Keratinocyte (primary cell): ENCODE measurements around the gene NUDT6. TPM values are rescaled to one million over a fixed set of nuclear protein-coding genes. Genes with fewer than 3 reads are reported as not detected.

Source experiments
- DNase-seq: peaks from one replicate; pipeline ENCODE4 v3.0.0-alpha.2; 2011; ENCODE audit warnings: low read depth, missing footprints, low spot score
- FAIRE-seq: peaks from 2 replicates; lab custom pipeline; 2011; peaks lifted over from hg19 to GRCh38; lab: Jason Lieb, UNC
- H2AFZ ChIP-seq: 2 replicates; pipeline ENCODE4 v1.6.0; 2012; ENCODE audit warnings: low read length, control low read depth, inconsistent platforms; ENCODE audit not compliant: control insufficient read depth
- H3K27ac ChIP-seq: 2 replicates; pipeline ENCODE4 v1.5.1; 2011; ENCODE audit warnings: low read length; ENCODE audit not compliant: control insufficient read depth, insufficient read depth
- H3K27me3 ChIP-seq: 3 replicates; pipeline ENCODE4 v1.6.0; 2011; ENCODE audit warnings: low read length; ENCODE audit not compliant: control insufficient read depth, insufficient read depth; ENCODE audit errors: extremely low read depth
- H3K36me3 ChIP-seq, 2 experiments: 2 replicates in 1 of 2; 3 replicates in 1 of 2; pipeline ENCODE4 v1.5.1; 2011; ENCODE audit warnings: low read length in 2 of 2, mild to moderate bottlenecking in 1 of 2; ENCODE audit not compliant: control insufficient read depth in 2 of 2, insufficient read depth in 2 of 2; ENCODE audit errors: extremely low read depth in 1 of 2
- H3K4me1 ChIP-seq: 3 replicates; pipeline ENCODE4 v1.5.1; 2011; ENCODE audit warnings: low read length; ENCODE audit not compliant: control insufficient read depth, insufficient read depth; ENCODE audit errors: extremely low read depth
- H3K4me2 ChIP-seq: 3 replicates; pipeline ENCODE4 v1.6.0; 2011; ENCODE audit warnings: low read depth, low read length; ENCODE audit not compliant: control insufficient read depth, insufficient read depth; ENCODE audit errors: extremely low read depth
- H3K4me3 ChIP-seq, 3 experiments: fragments of 200-600 bp in 1 of 3; sonication (generic) in 1 of 3; 2 replicates in 2 of 3; 3 replicates in 1 of 3; pipeline ENCODE4 v1.5.1; 2011 to 2016; ENCODE audit warnings: low read length in 3 of 3, mild to moderate bottlenecking in 3 of 3, control low read depth in 2 of 3, inconsistent platforms in 1 of 3, low read depth in 1 of 3, mixed read lengths in 1 of 3, mixed run types in 1 of 3, moderate library complexity in 1 of 3; ENCODE audit not compliant: control insufficient read depth in 2 of 3, insufficient read depth in 2 of 3; ENCODE audit errors: extremely low read depth in 1 of 3
- H3K79me2 ChIP-seq: 2 replicates; pipeline ENCODE4 v1.6.0; 2012; ENCODE audit warnings: low read length; ENCODE audit not compliant: control insufficient read depth, insufficient read depth
- H3K9ac ChIP-seq: 3 replicates; pipeline ENCODE4 v1.6.0; 2011; ENCODE audit warnings: low read length; ENCODE audit not compliant: control insufficient read depth, insufficient read depth; ENCODE audit errors: extremely low read depth
- H3K9me1 ChIP-seq: 3 replicates; pipeline ENCODE4 v1.6.0; 2011; ENCODE audit warnings: low read length; ENCODE audit not compliant: control insufficient read depth, insufficient read depth; ENCODE audit errors: extremely low read depth
- H3K9me3 ChIP-seq: 2 replicates; pipeline ENCODE4 v1.5.1; 2012; ENCODE audit warnings: low read depth, low read length; ENCODE audit not compliant: control insufficient read depth
- H4K20me1 ChIP-seq: 3 replicates; pipeline ENCODE4 v1.6.0; 2011; ENCODE audit warnings: low read length; ENCODE audit not compliant: control insufficient read depth, insufficient read depth; ENCODE audit errors: extremely low read depth
- EZH2 ChIP-seq: IDR thresholded peaks from one replicate; pipeline ENCODE4 v1.6.1; 2012; ENCODE audit warnings: inconsistent platforms, mild to moderate bottlenecking, low read length, moderate library complexity
- dilution Hi-C: fragments of 300-500 bp; cut with MboI; formaldehyde crosslinking; loops from one replicate; pipeline ENCODE4 v1.7.0; 2020; ENCODE audit warnings: low sequenced_read_pairs; ENCODE audit not compliant: extremely low pct_ligation_motif_present
- polyA plus RNA-seq, 5 experiments: library from polyadenylated mRNA; depleted of rRNA in 3 of 5; stranded (reverse) in 3 of 5; stranded (forward) in 1 of 5; unstranded in 1 of 5; fragments of >200 nt; gene quantifications; 1 replicate in 1 of 5; 2 replicates in 3 of 5; 3 replicates in 1 of 5; pipeline versions ENCODE4 v1.2.1 to v1.2.3, GENCODE V29; 2011 to 2012; ENCODE audit warnings: missing spikeins in 2 of 5, low read depth in 1 of 5, low replicate concordance in 1 of 5
- TF ChIP-seq, protein P1 (sequence below), 3 experiments: IDR thresholded peaks in 1 of 3; conservative IDR thresholded peaks in 1 of 3; optimal IDR thresholded peaks in 1 of 3; 2 replicates in 2 of 3; 3 replicates in 1 of 3; pipeline versions ENCODE3 to v1.5.1; 2011; ENCODE audit warnings: low read length in 3 of 3, mild to moderate bottlenecking in 3 of 3, moderate library complexity in 2 of 3, control low read depth in 1 of 3, inconsistent platforms in 1 of 3; ENCODE audit not compliant: insufficient read depth in 2 of 3; ENCODE audit errors: extremely low read depth in 1 of 3

The NUDT6 gene
- polyA plus RNA-seq, 1 donor (not counting 4 experiments of a cell fraction or from before 2014, with no cell fraction given), result 6.9 TPM

DNA sequence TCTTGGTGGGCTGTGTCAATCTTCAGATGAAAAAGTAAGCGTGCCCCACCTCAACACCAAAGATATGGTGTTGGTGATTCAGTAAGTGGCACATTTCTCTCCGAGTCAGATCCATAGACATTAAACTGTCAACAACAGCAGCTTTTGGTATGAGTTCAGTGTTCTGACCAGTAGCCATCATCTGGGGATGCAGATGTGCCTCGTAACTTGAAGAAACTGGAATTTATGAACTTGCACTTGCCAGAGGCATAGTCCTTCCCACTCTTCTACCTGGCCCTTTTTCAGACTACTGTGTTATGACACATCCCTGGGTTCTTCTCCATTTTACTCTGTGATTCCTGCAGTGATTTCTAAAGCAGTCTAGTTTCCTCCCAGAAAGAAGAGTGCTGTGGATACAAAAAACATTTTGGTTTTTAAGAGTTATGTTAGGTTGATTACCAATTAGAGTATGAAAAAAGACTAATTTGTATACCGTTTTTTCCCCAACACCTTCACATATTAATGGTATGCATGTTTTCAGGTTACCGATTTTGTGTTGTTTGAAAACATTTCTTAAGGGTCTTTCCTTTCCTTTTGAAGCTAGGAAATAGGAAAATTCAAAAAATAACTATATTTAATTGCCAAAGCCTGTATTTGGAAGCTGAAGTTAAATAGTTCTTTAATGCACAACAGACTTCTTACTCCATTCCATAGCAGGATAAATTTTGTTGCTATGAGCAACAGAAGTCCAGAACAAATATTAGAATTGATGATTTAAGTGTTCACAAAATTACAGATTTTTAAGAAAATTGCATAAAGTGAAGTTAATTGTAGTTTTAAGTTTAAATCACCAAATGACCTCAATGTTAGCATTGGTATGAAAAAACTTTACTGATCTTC is 39.3 kb downstream of the NUDT6 start:
- DNase-seq, result no peak
- no peak overlapping the region for H3K9ac ChIP-seq

DNA sequence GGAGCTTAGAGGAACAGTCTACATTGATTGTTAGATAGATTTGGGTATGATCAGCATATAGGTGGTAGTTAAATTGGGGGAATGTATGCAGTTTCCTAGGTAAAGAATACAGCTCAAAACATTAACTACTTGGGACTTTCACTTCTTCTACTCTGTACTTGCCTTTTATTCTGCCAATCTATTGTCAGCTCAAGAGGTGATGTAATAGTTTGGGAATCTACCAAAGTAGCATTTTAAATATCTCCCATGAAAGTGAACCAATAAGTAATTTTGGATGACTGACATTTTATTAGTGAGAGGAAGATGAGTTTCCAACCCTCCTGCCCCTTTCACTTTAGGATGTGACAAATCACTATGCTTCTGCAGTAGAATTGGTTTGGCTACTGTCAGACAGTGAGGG is 43.4 kb downstream of the NUDT6 start:
- TF ChIP-seq EZH2, result no peak
- TF ChIP-seq, protein P1, sequence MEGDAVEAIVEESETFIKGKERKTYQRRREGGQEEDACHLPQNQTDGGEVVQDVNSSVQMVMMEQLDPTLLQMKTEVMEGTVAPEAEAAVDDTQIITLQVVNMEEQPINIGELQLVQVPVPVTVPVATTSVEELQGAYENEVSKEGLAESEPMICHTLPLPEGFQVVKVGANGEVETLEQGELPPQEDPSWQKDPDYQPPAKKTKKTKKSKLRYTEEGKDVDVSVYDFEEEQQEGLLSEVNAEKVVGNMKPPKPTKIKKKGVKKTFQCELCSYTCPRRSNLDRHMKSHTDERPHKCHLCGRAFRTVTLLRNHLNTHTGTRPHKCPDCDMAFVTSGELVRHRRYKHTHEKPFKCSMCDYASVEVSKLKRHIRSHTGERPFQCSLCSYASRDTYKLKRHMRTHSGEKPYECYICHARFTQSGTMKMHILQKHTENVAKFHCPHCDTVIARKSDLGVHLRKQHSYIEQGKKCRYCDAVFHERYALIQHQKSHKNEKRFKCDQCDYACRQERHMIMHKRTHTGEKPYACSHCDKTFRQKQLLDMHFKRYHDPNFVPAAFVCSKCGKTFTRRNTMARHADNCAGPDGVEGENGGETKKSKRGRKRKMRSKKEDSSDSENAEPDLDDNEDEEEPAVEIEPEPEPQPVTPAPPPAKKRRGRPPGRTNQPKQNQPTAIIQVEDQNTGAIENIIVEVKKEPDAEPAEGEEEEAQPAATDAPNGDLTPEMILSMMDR (optimal IDR thresholded peaks at IDR 0.05 in 1 of 3, IDR thresholded peaks at IDR 0.05 in 1 of 3, conservative IDR thresholded peaks at IDR 0.05 in 1 of 3; ENCODE audit: extremely low read depth in 1 of 3, insufficient read depth in 2 of 3, low read length in 3 of 3), result no peak
- no peak overlapping the region for H3K4me3 ChIP-seq
- H3K27me3 ChIP-seq, result no peaks in the 10 kb centered on the region
- H3K36me3 ChIP-seq, result no peaks in the 10 kb centered on the region
- H3K4me1 ChIP-seq, result peaks cover 8% of the 10 kb centered on the region
- no peak overlapping the region for H3K4me2 ChIP-seq
- no peak overlapping the region for H3K9ac ChIP-seq
- dilution Hi-C loops, result no loop called here
- no peak for DNase-seq
- H4K20me1 ChIP-seq, result no peaks in the 10 kb centered on the region
- H3K9me1 ChIP-seq, result no peaks in the 10 kb centered on the region
- no peaks in the 10 kb centered on the region for H3K79me2 ChIP-seq
- H3K9me3 ChIP-seq, result no peaks in the 10 kb centered on the region
- no peak overlapping the region for H2AFZ ChIP-seq
- H3K27ac ChIP-seq, result no peak overlapping the region
- FAIRE-seq, result no peak

More for the DNA sequence above, 39.3 kb downstream of the NUDT6 start:
- dilution Hi-C loops, result no loop called here
- FAIRE-seq, result no peak
- no peak overlapping the region for H2AFZ ChIP-seq
- no peaks in the 10 kb centered on the region for H3K9me3 ChIP-seq
- TF ChIP-seq, protein P1 (optimal IDR thresholded peaks at IDR 0.05 in 1 of 3, IDR thresholded peaks at IDR 0.05 in 1 of 3, conservative IDR thresholded peaks at IDR 0.05 in 1 of 3; ENCODE audit: extremely low read depth in 1 of 3, insufficient read depth in 2 of 3, low read length in 3 of 3), result no peak
- no peak for TF ChIP-seq EZH2
- no peaks in the 10 kb centered on the region for H4K20me1 ChIP-seq
- no peaks in the 10 kb centered on the region for H3K4me1 ChIP-seq
- H3K27ac ChIP-seq, result no peak overlapping the region
- no peaks in the 10 kb centered on the region for H3K36me3 ChIP-seq
- no peaks in the 10 kb centered on the region for H3K79me2 ChIP-seq
- no peak overlapping the region for H3K4me2 ChIP-seq
- H3K9me1 ChIP-seq, result no peaks in the 10 kb centered on the region
- H3K27me3 ChIP-seq, result no peaks in the 10 kb centered on the region
- no peak overlapping the region for H3K4me3 ChIP-seq
